HG03575 (cell line): ENCODE data around the gene PLCB3.
"Not testable (repeated sequence)": the region's sequence is repeated elsewhere in the genome, so short reads cannot be mapped to it uniquely, and the experiment has no call there.

Source experiments
- ATAC-seq: cut with Tn5 transposase; IDR thresholded peaks from one replicate; pipeline ENCODE4 v1.9.1; 2021; ENCODE audit not compliant: unreplicated experiment, insufficient number of reproducible peaks, low FRiP score; ENCODE audit errors: extremely low read depth

PLCB3 gene

DNA sequence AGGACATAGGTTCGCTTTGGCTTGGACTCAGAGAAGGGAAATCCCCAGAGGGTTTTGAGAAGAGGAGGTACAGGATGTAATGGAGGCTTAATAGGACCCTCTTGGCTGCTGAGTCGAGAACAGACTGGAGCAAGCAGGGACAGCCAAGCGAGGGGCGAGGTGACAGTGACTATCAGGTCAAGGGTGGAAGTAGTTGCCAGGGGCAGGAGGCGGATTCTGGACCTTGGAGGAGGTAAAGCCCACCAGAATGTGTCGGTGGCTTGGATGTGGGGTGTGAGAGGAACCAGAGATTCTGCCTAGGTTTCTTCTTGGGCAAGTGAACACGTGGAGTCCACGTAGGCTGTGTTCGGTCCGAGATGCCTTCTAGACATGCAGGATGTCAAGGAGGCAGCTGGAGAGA lies 61.6 kb downstream of the PLCB3 start:
- no peak for ATAC-seq

DNA sequence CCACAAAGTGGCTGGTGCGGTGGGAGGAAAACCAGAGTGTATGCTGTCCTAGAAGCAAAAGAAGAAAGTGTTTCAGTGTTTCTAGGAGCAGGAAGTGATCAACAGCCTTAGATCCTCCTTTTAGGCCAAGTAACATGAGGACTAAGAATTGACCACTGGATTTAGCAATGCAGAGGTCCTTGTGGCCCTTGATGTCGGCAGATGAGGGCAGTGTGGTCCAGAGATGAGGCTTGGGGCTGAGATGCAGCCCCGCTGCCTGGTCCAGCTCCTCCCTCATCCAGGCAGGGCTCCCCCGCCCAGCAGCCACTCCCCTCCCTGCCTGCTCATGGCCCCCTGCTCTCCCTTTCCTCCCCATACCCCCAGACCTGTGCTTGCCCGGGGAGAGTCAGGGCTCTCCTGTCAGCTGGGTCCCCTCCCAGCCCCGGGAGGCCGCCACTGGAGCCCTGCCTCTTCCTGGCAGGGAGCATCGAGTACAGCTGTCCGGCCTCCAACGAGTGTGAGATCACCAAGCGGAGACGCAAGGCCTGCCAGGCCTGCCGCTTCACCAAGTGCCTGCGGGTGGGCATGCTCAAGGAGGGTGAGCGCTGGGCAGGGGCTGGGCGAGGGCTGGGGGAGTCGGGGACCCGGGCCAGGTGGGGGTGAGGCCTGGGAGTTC lies 62.3 kb downstream of the PLCB3 start:
- no peak for ATAC-seq

DNA sequence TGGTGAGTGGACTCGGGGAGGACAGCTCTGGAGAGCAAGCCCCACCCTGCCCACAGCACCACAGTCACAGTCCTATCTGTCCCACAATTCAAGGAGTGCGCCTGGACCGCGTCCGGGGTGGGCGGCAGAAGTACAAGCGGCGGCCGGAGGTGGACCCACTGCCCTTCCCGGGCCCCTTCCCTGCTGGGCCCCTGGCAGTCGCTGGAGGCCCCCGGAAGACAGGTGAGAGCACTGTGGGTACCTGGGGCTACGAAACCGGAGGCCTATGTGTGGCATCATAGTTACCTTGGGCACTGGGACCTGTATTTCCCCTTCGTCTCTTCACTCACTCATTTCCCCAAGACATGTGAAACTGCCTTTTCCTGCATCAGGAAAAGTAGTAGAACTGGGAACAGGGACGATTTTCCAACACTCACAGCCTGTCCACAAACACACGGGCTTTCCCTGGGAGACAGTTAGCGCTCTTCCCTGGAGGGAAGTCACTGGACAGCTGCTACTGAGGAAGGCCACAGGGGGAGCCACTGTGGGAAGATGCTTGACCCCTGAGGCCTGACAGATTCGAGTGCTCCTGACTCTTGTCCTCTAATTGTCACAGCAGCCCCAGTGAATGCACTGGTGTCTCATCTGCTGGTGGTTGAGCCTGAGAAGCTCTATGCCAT lies 62.9 kb downstream of the PLCB3 start:
- ATAC-seq = no peak

DNA sequence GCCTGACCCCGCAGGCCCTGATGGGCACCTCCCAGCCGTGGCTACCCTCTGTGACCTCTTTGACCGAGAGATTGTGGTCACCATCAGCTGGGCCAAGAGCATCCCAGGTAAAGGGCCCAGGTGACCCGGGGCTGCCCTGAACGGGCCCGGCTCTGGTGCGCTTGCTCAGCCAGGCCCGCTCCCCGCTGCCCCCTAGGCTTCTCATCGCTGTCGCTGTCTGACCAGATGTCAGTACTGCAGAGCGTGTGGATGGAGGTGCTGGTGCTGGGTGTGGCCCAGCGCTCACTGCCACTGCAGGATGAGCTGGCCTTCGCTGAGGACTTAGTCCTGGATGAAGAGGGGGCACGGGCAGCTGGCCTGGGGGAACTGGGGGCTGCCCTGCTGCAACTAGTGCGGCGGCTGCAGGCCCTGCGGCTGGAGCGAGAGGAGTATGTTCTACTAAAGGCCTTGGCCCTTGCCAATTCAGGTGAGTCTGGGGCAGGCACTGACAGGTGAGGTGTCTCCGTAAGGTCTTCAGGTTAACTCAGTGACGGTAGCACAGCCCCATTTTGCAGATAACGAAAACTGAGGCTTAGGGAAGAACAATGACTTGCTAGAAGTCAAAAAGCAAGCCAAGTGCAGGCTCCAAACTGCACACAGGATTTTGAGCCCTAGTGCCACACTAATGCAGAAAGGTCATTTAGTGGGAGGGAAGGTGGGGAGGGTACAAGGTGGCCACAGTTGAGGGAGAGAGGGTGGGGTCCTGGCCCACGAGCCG lies 63.7 kb downstream of the PLCB3 start:
- no peak for ATAC-seq

DNA sequence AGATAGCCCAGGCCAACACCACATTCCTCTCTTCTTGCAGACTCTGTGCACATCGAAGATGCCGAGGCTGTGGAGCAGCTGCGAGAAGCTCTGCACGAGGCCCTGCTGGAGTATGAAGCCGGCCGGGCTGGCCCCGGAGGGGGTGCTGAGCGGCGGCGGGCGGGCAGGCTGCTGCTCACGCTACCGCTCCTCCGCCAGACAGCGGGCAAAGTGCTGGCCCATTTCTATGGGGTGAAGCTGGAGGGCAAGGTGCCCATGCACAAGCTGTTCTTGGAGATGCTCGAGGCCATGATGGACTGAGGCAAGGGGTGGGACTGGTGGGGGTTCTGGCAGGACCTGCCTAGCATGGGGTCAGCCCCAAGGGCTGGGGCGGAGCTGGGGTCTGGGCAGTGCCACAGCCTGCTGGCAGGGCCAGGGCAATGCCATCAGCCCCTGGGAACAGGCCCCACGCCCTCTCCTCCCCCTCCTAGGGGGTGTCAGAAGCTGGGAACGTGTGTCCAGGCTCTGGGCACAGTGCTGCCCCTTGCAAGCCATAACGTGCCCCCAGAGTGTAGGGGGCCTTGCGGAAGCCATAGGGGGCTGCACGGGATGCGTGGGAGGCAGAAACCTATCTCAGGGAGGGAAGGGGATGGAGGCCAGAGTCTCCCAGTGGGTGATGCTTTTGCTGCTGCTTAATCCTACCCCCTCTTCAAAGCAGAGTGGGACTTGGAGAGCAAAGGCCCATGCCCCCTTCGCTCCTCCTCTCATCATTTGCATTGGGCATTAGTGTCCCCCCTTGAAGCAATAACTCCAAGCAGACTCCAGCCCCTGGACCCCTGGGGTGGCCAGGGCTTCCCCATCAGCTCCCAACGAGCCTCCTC lies 64.6 kb downstream of the PLCB3 start:
- not testable (repeated sequence) for ATAC-seq

DNA sequence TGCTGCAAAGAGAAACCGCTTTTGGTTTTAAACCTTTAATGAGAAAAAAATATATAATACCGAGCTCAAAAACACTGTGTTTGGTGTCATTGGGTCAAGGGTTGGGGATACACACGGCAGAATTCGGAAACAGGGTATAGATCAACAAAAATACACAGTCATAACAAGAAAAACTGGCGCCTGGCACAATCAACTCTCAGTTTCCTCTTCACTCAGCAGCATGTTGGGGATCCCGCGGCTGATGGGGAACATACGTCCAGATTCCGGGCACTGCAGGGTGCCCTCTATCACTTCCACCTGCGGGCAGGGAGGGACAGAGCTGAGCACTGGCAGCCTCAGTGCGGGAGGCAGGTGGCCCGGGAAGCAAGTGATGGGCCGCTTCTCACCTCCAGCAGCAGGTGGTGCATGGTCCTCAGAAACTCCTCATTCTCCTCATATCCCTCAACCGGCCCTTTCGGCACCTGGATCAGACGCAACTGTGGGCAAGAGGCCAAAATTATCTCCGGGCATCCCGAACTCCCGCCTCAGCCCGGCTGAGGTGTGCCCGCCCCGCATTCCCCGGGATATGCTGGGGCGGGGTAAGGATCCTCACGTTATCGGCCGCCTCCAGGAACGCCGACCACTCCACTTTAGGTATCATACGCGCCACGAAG lies 65.5 kb downstream of the PLCB3 start:
- no peak for ATAC-seq

DNA sequence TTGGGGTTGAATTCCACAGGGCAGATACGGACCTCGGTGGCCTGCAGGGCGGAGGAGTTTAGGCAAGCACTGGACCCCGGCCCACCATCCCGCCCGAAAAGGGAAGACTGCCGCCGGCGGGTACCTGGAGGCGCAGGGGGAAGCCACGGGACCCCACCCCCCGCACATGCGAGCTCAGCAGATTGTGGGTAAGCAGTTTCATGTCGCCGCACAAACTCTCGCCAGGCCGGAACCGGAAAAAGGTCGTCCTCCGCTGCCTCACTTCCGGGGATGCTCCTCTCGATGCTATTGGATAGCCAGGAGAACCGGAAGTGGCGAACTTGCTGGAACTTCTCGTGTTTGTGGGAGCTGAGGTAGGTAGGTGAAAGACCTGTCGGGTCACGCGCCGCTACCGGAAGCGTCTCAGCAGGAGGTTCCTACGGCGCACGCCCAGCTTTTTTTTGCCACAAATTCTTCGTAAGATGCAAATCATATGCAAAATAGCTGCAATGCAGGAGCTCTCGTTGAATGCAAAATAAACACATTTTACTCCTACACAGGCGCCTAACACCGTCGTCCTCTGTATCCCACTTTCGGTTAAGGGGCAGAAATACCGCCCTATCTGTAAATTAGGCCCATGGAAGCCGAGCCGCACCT lies 66.1 kb downstream of the PLCB3 start, which contains the start of gene TRMT112:
Gene TRMT112, minus strand, starts transcription at position 235 of the 636 bp plus-strand sequence. Its CDS starts 33 bp downstream, at position 202.
- ATAC-seq = no peak

DNA sequence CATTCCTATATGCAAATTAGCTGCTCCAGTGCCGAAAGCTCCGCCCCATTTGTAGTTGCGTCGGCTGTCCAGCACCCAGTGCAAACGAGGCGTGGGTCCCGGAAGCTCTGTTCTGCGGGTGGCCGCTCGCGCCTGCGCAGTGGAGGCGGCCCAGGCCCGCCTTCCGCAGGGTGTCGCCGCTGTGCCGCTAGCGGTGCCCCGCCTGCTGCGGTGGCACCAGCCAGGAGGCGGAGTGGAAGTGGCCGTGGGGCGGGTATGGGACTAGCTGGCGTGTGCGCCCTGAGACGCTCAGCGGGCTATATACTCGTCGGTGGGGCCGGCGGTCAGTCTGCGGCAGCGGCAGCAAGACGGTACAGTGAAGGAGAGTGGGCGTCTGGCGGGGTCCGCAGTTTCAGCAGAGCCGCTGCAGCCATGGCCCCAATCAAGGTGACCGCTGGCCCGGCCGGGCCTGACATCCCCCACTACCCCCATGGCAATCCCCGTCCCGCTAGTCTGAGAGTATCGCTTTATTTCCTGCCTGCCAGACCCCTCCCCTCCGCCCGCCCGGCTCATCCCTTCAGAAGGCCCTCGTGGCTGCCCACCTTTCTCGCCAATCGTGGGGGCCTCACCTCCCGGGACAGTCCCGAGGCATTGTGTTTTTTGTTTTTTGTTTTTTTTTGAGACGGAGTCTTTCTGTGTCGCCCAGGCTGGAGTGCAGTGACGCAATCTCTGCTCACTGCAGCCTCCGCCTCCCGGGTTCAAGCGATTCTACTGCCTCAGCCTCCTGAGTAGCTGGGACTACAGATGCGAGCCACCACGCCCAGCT lies 66.8 kb downstream of the PLCB3 start, which contains the start of gene PRDX5:
Gene PRDX5, plus strand, starts transcription at position 161 of the 805 bp plus-strand sequence. Its CDS starts 95 bp downstream, at position 256.
- no peak for ATAC-seq
